ENCODE results near the gene DENND1B.

- no peak for TF ChIP-seq CTCF (conservative IDR thresholded peaks at IDR 0.05; ENCODE audit: low read length)
- TF ChIP-seq EZH2phosphoT487 (IDR thresholded peaks at IDR 0.05; ENCODE audit: borderline replicate concordance) = no peak
Measured at GRCh38 chr1:197737916-197738315, 37.4 kb downstream of the DENND1B start.
